Mucosa of rectum (tissue), 2 donors: Measurements from ENCODE around the gene UNC13D.
A peak's percentile ranks its signal among the peaks of the same experiment; 100 is the strongest.
"Not testable (repeated sequence)": the region's sequence is repeated elsewhere in the genome, so short reads cannot be mapped to it uniquely, and the experiment has no call there.

ENCODE experiments used
- H3K27ac ChIP-seq, 2 donors: one replicate each; pipeline ENCODE4 v1.7.0; 2013; ENCODE audit warnings: inconsistent platforms in 2 of 2, low read depth in 2 of 2, low read length in 2 of 2
- H3K27me3 ChIP-seq, 2 donors: one replicate each; pipeline ENCODE4 v1.7.0; 2013; ENCODE audit warnings: low read length in 2 of 2; ENCODE audit not compliant: control insufficient read depth in 2 of 2, insufficient read depth in 2 of 2
- H3K36me3 ChIP-seq, 2 donors: one replicate each; pipeline ENCODE4 v1.7.0; 2013; ENCODE audit warnings: low read length in 2 of 2; ENCODE audit not compliant: control insufficient read depth in 2 of 2, insufficient read depth in 2 of 2
- H3K4me1 ChIP-seq, 2 donors: one replicate each; pipeline ENCODE4 v1.7.0; 2013; ENCODE audit warnings: low read length in 2 of 2, mild to moderate bottlenecking in 1 of 2; ENCODE audit not compliant: control insufficient read depth in 2 of 2, insufficient read depth in 2 of 2
- H3K4me3 ChIP-seq, 2 donors: one replicate each; pipeline ENCODE4 v1.7.0; 2013; ENCODE audit warnings: low read length in 2 of 2
- H3K9ac ChIP-seq, 2 donors: one replicate each; pipeline ENCODE4 v1.7.0; 2013; ENCODE audit warnings: low read length in 2 of 2, low read depth in 1 of 2, mild to moderate bottlenecking in 1 of 2
- H3K9me3 ChIP-seq, 2 donors: one replicate each; pipeline ENCODE4 v1.7.0; 2013; ENCODE audit warnings: low read length in 2 of 2; ENCODE audit not compliant: control insufficient read depth in 2 of 2
- donor health status: healthy.
- donor health status: Normal muscosa, but diverticular disease.

Gene UNC13D

DNA sequence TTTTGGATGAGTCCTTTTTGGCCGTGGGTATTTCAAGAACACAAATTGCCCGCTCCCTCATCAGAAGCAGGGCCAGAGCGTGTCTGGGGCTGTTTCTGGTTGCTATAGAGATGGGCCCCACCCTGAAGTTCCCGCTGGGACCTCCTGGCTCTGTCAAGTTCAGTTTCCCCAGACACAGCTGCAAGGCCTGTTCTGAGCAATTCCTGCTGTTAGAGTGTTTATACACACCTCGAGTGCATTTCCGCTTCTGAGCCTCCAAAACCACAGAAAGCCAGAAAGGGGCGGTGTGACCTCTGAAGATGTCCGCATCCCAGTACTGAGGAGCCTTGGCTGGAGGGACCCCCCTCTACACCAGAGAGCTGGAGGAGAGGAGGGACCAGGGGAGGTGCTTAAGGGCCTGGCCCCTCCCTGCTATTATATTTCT lies 20.3 kb upstream of the UNC13D start:
- Histone ChIP-seq H3K4me1 (peaks cover 6 to 18% of the 10 kb centered on the region in 2 donors), H3K4me3 (no peak overlapping the region), H3K9me3 (no peaks in the 10 kb centered on the region), H3K27me3 (no peaks in the 10 kb centered on the region), H3K9ac (peak overlapping the region; percentile 1 to 24), H3K36me3 (no peaks in the 10 kb centered on the region), H3K27ac (peak overlapping the region; percentile 54 to 59)

DNA sequence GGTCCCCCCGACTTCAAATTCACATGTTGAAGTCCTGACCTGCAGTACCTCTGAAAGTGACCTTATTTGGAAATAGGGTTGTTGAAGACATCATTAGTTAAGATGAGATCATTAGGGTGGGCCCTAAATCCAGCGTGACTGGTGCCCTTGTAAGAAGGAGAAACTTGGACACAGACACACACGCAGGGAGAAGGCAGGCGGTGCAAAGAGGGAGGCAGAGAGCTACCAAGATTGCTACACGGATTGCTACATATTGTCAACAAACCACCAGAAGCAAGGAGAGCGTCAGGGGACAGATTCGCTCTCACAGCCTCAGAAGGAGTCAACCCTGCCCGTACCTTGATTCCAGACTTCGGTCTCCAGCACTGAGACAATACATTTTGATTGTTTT lies 17.7 kb upstream of the UNC13D start:
- peak overlapping the region in 1 of 2 donors; percentile 7 for H3K27ac ChIP-seq
- no peak overlapping the region for H3K4me3 ChIP-seq
- H3K27me3 ChIP-seq = no peaks in the 10 kb centered on the region
- H3K9ac ChIP-seq = no peak overlapping the region
- H3K36me3 ChIP-seq = no peaks in the 10 kb centered on the region
- no peaks in the 10 kb centered on the region for H3K9me3 ChIP-seq
- peaks cover 10 to 13% of the 10 kb centered on the region in 2 donors for H3K4me1 ChIP-seq

DNA sequence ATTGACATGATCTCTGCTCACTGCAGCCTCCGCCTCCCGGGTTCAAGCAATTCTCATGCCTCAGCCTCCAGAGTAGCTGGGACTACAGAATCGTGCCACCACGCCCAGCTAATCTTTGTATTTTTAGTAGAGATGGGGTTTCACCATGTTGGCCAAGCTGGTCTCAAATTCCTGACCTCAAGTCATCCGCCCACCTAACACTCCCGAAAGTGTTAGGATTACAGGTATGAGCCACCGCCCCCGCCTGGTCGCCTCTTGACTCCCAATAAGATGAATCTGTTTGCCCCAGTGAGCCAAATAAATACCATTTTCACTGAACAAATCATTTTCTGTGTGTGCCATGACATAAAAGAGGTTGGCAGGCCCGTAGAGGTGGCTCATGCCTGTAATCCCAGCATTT lies 15.2 kb upstream of the UNC13D start:
- not testable (repeated sequence) for H3K36me3 ChIP-seq, H3K9ac ChIP-seq, H3K27me3 ChIP-seq, H3K9me3 ChIP-seq, H3K4me3 ChIP-seq
- Histone ChIP-seq H3K27ac (peak overlapping the region in 1 of 2 donors; percentile 74), H3K4me1 (peaks cover 9 to 14% of the 10 kb centered on the region in 2 donors)

DNA sequence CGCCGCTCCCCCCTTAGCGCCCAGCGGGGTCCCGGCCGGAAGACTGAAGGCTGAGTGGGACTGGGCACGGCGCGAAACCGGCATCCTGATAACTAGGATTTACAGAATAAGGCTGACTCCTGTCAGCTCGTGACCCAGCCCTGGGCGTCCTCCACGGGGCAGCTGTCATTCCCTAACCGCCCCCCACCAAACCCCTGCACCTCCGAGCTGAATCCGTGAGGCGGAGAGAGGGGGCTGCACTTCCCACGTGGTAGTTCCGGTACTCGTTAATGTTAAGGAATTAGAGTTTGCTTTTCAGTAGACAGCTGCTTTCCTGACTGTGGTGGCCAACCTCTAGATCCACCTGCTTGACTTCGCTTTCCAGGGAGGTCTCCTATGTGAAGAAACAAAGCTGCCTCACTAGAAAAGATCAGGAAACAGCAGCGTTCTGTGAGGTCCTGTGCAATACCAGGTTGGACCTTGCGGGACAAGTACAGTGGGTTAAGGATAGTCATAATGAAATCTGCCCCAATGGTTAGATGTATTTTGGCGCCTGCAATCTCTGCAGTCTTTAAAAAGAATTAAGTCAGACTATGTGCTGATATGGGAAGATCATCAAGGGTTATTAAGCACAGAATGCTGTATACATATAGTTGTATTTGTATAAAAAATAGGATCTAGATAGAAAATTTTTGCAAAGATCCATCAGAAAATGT lies 12.0 kb upstream of the UNC13D start:
- Histone ChIP-seq H3K27me3 (peaks cover 0 to 2% of the 10 kb centered on the region in 2 donors), H3K36me3 (peaks cover 4 to 5% of the 10 kb centered on the region in 2 donors), H3K4me1 (peaks cover 11 to 16% of the 10 kb centered on the region in 2 donors), H3K9me3 (no peaks in the 10 kb centered on the region), H3K4me3 (peak overlapping the region; percentile 85 to 98), H3K9ac (peak overlapping the region; percentile 96 to 98), H3K27ac (peak overlapping the region; percentile 97)

DNA sequence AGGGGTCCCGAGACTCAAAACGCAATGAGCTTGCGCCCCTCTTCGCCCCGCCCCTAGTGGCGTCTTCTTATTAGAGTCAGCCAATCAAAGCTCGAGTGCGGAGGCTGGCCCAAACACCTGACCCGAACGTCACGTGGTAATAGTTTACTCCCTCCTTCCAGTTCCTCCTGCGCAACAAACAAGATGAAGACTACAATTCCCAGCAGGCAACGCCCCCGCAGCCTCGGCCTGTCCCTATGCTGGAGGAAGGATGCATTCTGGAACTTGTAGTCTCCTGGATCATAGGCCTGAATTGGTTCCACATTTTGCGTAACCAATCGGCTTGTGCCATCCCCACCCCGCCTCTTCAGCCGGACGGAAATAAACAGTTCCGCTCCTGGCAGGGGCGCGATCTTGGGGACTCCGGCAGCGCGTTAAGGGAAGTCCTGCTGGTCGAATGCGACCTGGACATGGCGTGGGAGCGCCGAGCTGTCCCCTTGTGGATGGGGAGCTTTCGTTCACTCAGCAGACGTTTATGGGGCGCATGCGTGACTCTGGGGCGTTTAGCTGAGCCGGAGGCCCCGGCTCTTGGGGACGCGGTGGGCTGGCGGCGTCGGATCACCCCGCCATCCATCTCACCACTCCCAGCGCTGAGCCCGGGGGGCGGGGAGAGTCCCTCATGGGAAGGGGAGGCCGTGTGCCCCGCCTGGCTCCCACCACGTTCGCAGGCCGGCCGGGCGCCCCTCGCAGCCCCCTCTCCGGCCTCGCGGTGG lies 11.3 kb upstream of the UNC13D start, which contains the start of gene WBP2:
WBP2 (minus strand) TSS at position 26 of the 752 bp plus-strand sequence. CDS start 38 bp downstream, outside the sequence.
- H3K4me1 ChIP-seq = peaks cover 11 to 16% of the 10 kb centered on the region in 2 donors
- H3K27ac ChIP-seq = peak within 1 kb of the TSS; percentile 97
- peaks cover 0 to 2% of the 10 kb centered on the region in 2 donors for H3K27me3 ChIP-seq
- peak within 1 kb of the TSS; percentile 85 to 98 for H3K4me3 ChIP-seq
- peaks cover 11% of the 10 kb centered on the region in 2 donors for H3K36me3 ChIP-seq
- H3K9me3 ChIP-seq = no peaks in the 10 kb centered on the region
- peak within 1 kb of the TSS; percentile 96 to 98 for H3K9ac ChIP-seq

DNA sequence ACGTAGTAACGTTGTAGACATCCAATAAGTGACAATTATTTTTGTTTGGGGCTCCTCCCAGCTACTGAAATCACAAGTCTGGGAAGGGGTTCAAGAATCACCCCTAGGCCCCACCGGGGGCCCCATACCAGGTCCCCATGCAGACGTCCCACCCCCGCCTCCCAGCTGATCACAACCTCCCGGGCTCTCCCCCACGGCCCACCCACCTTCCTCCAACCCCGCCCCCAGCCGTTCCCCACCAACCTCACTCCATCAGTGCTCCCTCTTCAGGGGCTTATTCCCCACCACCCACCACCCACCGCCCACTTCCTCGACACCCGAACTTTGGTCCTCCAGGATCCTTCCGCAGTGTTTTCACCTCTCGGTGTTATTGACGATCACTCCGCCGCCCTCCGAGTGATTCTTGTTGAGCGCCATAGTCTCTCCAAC lies 10.7 kb upstream of the UNC13D start:
- Histone ChIP-seq H3K9ac (peak overlapping the region; percentile 84 to 87), H3K9me3 (no peaks in the 10 kb centered on the region), H3K4me1 (peaks cover 11 to 16% of the 10 kb centered on the region in 2 donors), H3K27ac (peak overlapping the region; percentile 86 to 88), H3K36me3 (peaks cover 12 to 15% of the 10 kb centered on the region in 2 donors), H3K4me3 (peak overlapping the region; percentile 80 to 85), H3K27me3 (peaks cover 0 to 2% of the 10 kb centered on the region in 2 donors)

DNA sequence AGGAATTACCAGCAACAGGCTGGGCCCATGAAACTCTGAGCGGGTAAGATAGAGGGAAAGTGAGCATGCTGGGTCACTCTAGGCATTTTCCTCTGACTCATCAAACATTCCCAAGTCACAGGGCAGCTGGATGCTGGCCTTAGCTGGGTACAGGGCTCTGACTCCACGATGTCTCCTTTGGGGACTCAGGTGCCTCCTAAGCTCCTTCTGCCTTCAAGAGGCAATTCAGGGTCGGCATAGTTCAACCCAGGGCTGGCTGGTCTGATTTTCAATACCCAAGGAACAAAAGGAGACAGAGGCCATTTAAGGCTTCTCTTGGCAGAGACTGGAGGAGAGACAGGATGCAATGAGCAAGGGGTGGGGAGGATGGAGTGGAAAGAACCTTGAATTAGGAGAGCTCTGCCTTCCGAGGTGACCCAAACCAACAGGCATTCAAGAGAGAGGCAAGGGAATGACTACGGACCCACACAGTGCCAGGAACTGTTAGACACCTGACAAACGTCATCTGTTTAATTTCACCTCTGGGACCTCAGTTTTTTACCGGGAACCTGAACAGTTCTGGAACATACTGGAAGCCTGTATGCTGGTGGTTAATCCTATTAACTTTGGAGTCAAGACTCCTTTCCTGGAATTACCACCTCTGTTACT lies 10.0 kb upstream of the UNC13D start:
- H3K27me3 ChIP-seq = peaks cover 0 to 2% of the 10 kb centered on the region in 2 donors
- H3K36me3 ChIP-seq = peaks cover 19 to 21% of the 10 kb centered on the region in 2 donors
- peak overlapping the region; percentile 84 to 87 for H3K9ac ChIP-seq
- peak overlapping the region; percentile 80 to 85 for H3K4me3 ChIP-seq
- H3K4me1 ChIP-seq = peaks cover 11 to 16% of the 10 kb centered on the region in 2 donors
- H3K9me3 ChIP-seq = no peaks in the 10 kb centered on the region
- H3K27ac ChIP-seq = peak overlapping the region; percentile 86 to 88

DNA sequence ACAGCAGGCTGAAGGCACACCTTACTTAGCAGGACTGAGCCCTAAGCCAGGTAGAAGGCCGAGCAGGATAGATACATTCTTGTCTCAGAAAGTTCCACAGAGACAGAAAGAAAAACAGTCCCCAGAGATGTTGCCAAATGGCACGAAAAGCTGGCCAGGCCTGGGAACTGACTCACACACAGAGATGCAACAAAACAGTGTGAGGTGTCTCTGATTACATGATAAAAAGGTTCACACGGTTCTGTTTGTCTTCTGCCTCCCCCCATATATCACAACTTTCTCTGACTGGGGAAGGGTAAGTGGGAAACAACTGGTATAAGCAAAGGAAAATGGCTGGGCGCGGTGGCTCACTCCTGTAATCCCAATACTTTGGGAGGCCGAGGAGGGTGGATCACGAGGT lies 9.2 kb upstream of the UNC13D start:
- Histone ChIP-seq H3K27ac (no peak overlapping the region), H3K27me3 (peaks cover 0 to 2% of the 10 kb centered on the region in 2 donors), H3K4me1 (peaks cover 11% of the 10 kb centered on the region in 2 donors), H3K9ac (no peak overlapping the region), H3K9me3 (no peaks in the 10 kb centered on the region), H3K4me3 (no peak overlapping the region), H3K36me3 (peaks cover 24 to 27% of the 10 kb centered on the region in 2 donors)

DNA sequence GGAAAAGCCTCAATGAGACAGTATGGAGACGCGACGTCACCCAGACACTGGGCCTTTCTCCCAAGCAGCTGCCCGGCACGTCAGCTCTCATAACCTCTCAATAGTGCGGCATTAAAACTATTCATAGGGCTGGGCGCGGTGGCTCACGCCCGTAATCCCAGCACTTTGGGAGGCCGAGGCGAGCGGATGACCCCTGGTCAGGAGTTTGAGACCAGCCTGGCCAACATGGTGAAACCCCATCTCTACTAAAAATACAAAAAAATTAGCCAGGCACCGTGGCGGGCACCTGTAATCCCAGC lies 7.4 kb upstream of the UNC13D start:
- peaks cover 40 to 44% of the 10 kb centered on the region in 2 donors for H3K36me3 ChIP-seq
- not testable (repeated sequence) for H3K9ac ChIP-seq, H3K27me3 ChIP-seq, H3K4me3 ChIP-seq, H3K27ac ChIP-seq, H3K9me3 ChIP-seq
- peaks cover 11 to 19% of the 10 kb centered on the region in 2 donors for H3K4me1 ChIP-seq
